A549 (cell line): ENCODE measurements around the gene PCDHGA6.

ENCODE experiments used
- POLR2AphosphoS2 ChIP-seq: conservative IDR thresholded peaks from 2 replicates; pipeline ENCODE4 v1.6.1; 2012; ENCODE audit warnings: low read length, improper control_type of control experiment, inconsistent platforms
- RFX5 ChIP-seq: fragments of 450-650 bp; IDR thresholded peaks from 2 replicates; pipeline ENCODE4 v1.7.1; 2014; ENCODE audit warnings: antibody characterized with exemption, mild to moderate bottlenecking, moderate library complexity

DNA sequence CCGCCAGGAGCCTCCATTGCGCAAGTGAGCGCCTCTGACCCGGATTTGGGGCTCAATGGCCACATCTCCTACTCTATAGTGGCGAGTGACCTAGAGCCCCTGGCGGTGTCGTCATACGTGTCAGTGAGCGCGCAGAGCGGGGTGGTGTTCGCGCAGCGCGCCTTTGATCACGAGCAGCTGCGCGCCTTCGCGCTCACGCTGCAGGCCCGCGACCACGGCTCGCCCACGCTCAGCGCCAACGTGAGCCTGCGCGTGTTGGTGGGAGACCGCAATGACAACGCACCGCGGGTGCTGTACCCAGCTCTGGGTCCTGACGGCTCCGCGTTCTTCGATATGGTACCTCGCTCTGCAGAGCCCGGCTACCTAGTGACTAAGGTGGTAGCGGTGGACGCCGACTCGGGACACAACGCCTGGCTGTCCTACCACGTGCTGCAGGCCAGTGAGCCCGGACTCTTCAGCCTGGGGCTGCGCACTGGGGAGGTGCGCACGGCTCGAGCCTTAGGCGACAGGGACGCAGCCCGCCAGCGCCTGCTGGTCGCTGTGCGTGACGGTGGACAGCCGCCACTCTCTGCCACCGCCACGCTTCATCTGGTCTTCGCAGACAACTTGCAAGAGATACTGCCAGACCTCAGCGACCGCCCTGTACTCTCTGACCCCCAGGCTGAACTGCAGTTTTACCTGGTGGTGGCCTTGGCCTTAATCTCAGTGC lies 36.1 kb downstream of the PCDHGA6 start:
- TF ChIP-seq RFX5 (no peak), POLR2AphosphoS2 (no peak)
